ENCODE measurements around the gene TPM2. TPM values are rescaled to one million over a fixed set of nuclear protein-coding genes. Genes with fewer than 3 reads are reported as not detected.

Gene TPM2
- total RNA-seq, 3 donors from 2014 or later (not counting 1 experiment from before 2014, with no cell fraction given) = 20.9 to 23.8 (median 22.9) TPM

- WGBS (ENCODE audit: insufficient coverage) = 75% methylated on average over 15 of the region's 15 CpGs
Observed at GRCh38 chr9:35718721-35719511, 29.2 kb upstream of the TPM2 start.

GRCh38 chr9:35717132-35717870 is 27.6 kb upstream of the TPM2 start:
- Histone ChIP-seq H3K4me1 (ENCODE audit: control insufficient read depth, insufficient read depth, low read length) (peaks cover 3% of the 10 kb centered on the region), H3K27ac (ENCODE audit: low read length) (no peak overlapping the region), H3K9me3 (ENCODE audit: control insufficient read depth, insufficient read depth, low read length) (no peaks in the 10 kb centered on the region), H3K4me3 (ENCODE audit: low read length) (no peak overlapping the region), H3K36me3 (ENCODE audit: control insufficient read depth, insufficient read depth, low read length) (peaks cover 97% of the 10 kb centered on the region), H3K27me3 (ENCODE audit: control insufficient read depth, insufficient read depth, low read length) (no peaks in the 10 kb centered on the region)
- 97% methylated on average over 14 of the region's 14 CpGs for WGBS (ENCODE audit: insufficient coverage)
- DNase-seq (no peak), ATAC-seq (no peak)
- Mint-ChIP-seq H3K27ac (peak overlapping the region; percentile 50 to 70), H3K27me3 (ENCODE audit: low read depth in 2 of 2) (no peaks in the 10 kb centered on the region), H3K4me1 (peaks cover 4 to 32% of the 10 kb centered on the region in 2 donors), H3K36me3 (peaks cover 28% of the 10 kb centered on the region), H3K9me3 (no peaks in the 10 kb centered on the region), H3K4me3 (no peak overlapping the region)
- no peak for TF ChIP-seq CTCF (IDR thresholded peaks at IDR 0.05)
- intact Hi-C loops (cut with micrococcal nuclease) = no loop called here

More at GRCh38 chr9:35718721-35719511, 29.2 kb upstream of the TPM2 start:
- no peaks in the 10 kb centered on the region for H3K9me3 Mint-ChIP-seq
- no peaks in the 10 kb centered on the region for H3K27me3 ChIP-seq (ENCODE audit: control insufficient read depth, insufficient read depth, low read length)
- H3K27me3 Mint-ChIP-seq (ENCODE audit: low read depth in 2 of 2) = no peaks in the 10 kb centered on the region
- intact Hi-C loops (cut with micrococcal nuclease) = no loop called here
- DNase-seq (no peak), ATAC-seq (no peak)
- H3K4me3 ChIP-seq (ENCODE audit: low read length) = no peak overlapping the region
- H3K4me1 Mint-ChIP-seq = peaks cover 4 to 36% of the 10 kb centered on the region in 2 donors
- H3K27ac ChIP-seq (ENCODE audit: low read length) = peak overlapping the region; percentile 29
- peaks cover 3% of the 10 kb centered on the region for H3K4me1 ChIP-seq (ENCODE audit: control insufficient read depth, insufficient read depth, low read length)
- peak overlapping the region in 1 of 2 donors; percentile 63 for H3K27ac Mint-ChIP-seq
- H3K4me3 Mint-ChIP-seq = no peak overlapping the region
- H3K9me3 ChIP-seq (ENCODE audit: control insufficient read depth, insufficient read depth, low read length) = no peaks in the 10 kb centered on the region
- TF ChIP-seq CTCF (IDR thresholded peaks at IDR 0.05) = no peak
- peaks cover 98% of the 10 kb centered on the region for H3K36me3 ChIP-seq (ENCODE audit: control insufficient read depth, insufficient read depth, low read length)
- peaks cover 30% of the 10 kb centered on the region for H3K36me3 Mint-ChIP-seq

GRCh38 chr9:35716230-35716629 is 26.5 kb upstream of the TPM2 start:
- Mint-ChIP-seq H3K4me1 (peaks cover 0 to 22% of the 10 kb centered on the region in 2 donors), H3K27me3 (ENCODE audit: low read depth in 2 of 2) (no peaks in the 10 kb centered on the region), H3K4me3 (no peak overlapping the region), H3K9me3 (no peaks in the 10 kb centered on the region), H3K27ac (peak overlapping the region; percentile 50 to 70), H3K36me3 (peaks cover 17% of the 10 kb centered on the region)
- H3K4me1 ChIP-seq (ENCODE audit: control insufficient read depth, insufficient read depth, low read length) = peaks cover 3% of the 10 kb centered on the region
- no peaks in the 10 kb centered on the region for H3K9me3 ChIP-seq (ENCODE audit: control insufficient read depth, insufficient read depth, low read length)
- no peaks in the 10 kb centered on the region for H3K27me3 ChIP-seq (ENCODE audit: control insufficient read depth, insufficient read depth, low read length)
- 87% methylated on average over 4 of the region's 4 CpGs for WGBS (ENCODE audit: insufficient coverage)
- no peak overlapping the region for H3K27ac ChIP-seq (ENCODE audit: low read length)
- ATAC-seq (no peak), DNase-seq (no peak)
- intact Hi-C loops (cut with micrococcal nuclease) = no loop called here
- no peak for TF ChIP-seq CTCF (IDR thresholded peaks at IDR 0.05)
- peaks cover 97% of the 10 kb centered on the region for H3K36me3 ChIP-seq (ENCODE audit: control insufficient read depth, insufficient read depth, low read length)
- no peak overlapping the region for H3K4me3 ChIP-seq (ENCODE audit: low read length)

Data from natural killer cell (primary cell).